Fibroblast of the aortic adventitia (primary cell): ENCODE data around the gene MUC12. TPM values are rescaled to one million over a fixed set of nuclear protein-coding genes. Genes with fewer than 3 reads are reported as not detected.
A peak's percentile ranks its signal among the peaks of the same experiment; 100 is the strongest.

Experiments used
- DNase-seq: peaks from one replicate; pipeline ENCODE4 v3.0.0-alpha.2; 2010; ENCODE audit warnings: low read depth
- H3K4me3 ChIP-seq: 2 replicates; pipeline ENCODE4 v1.5.1; 2011; ENCODE audit warnings: low read depth, mild to moderate bottlenecking, control low read depth, low read length, moderate library complexity
- CTCF ChIP-seq: IDR thresholded peaks from 2 replicates; pipeline ENCODE4 v1.5.1; 2011; ENCODE audit warnings: mild to moderate bottlenecking, low read length, control low read depth, inconsistent platforms; ENCODE audit not compliant: insufficient read depth
- total RNA-seq: library from RNA; depleted of rRNA; stranded (reverse); fragments of >200 nt; gene quantifications from 2 replicates; pipeline ENCODE4 v1.2.3, GENCODE V29; 2012; ENCODE audit warnings: low replicate concordance

Gene MUC12
- total RNA-seq, 1 donor, result not detected

GRCh38 chr7:100965723-100966541 lies 3.4 kb upstream of the MUC12 start:
- H3K4me3 ChIP-seq, result no peak overlapping the region
- peak; percentile 64 for TF ChIP-seq CTCF
- peak; percentile 17 for DNase-seq

- TF ChIP-seq CTCF, result no peak
- no peak overlapping the region for H3K4me3 ChIP-seq
- DNase-seq, result no peak
Observed at GRCh38 chr7:100966542-100967291, 2.6 kb upstream of the MUC12 start.

GRCh38 chr7:100967292-100967863 lies 2.0 kb upstream of the MUC12 start:
- TF ChIP-seq CTCF, result no peak
- no peak overlapping the region for H3K4me3 ChIP-seq
- no peak for DNase-seq

GRCh38 chr7:100968031-100968430 lies 1.3 kb upstream of the MUC12 start:
- no peak for DNase-seq
- no peak for TF ChIP-seq CTCF
- no peak overlapping the region for H3K4me3 ChIP-seq

- no peak for DNase-seq
- no peak overlapping the region for H3K4me3 ChIP-seq
- no peak for TF ChIP-seq CTCF
Observed at GRCh38 chr7:100968650-100969049, 715 bp upstream of the MUC12 start.

- no peak for TF ChIP-seq CTCF
- no peak overlapping the region for H3K4me3 ChIP-seq
- no peak for DNase-seq
Observed at GRCh38 chr7:100971111-100972001, 2.0 kb downstream of the MUC12 start.
